ENCODE results near the gene C16orf95.

GRCh38 chr16:87264634-87265033 is 52.6 kb downstream of the C16orf95 start:
- TF ChIP-seq POLR2AphosphoS5 (IDR thresholded peaks at IDR 0.05; ENCODE audit: low read depth, low read length) (no peak), CTCF (IDR thresholded peaks at IDR 0.05) (no peak), TCF7L2 (IDR thresholded peaks at IDR 0.05; ENCODE audit: low read depth, low read length) (no peak)
- TF ChIP-seq, protein P1, sequence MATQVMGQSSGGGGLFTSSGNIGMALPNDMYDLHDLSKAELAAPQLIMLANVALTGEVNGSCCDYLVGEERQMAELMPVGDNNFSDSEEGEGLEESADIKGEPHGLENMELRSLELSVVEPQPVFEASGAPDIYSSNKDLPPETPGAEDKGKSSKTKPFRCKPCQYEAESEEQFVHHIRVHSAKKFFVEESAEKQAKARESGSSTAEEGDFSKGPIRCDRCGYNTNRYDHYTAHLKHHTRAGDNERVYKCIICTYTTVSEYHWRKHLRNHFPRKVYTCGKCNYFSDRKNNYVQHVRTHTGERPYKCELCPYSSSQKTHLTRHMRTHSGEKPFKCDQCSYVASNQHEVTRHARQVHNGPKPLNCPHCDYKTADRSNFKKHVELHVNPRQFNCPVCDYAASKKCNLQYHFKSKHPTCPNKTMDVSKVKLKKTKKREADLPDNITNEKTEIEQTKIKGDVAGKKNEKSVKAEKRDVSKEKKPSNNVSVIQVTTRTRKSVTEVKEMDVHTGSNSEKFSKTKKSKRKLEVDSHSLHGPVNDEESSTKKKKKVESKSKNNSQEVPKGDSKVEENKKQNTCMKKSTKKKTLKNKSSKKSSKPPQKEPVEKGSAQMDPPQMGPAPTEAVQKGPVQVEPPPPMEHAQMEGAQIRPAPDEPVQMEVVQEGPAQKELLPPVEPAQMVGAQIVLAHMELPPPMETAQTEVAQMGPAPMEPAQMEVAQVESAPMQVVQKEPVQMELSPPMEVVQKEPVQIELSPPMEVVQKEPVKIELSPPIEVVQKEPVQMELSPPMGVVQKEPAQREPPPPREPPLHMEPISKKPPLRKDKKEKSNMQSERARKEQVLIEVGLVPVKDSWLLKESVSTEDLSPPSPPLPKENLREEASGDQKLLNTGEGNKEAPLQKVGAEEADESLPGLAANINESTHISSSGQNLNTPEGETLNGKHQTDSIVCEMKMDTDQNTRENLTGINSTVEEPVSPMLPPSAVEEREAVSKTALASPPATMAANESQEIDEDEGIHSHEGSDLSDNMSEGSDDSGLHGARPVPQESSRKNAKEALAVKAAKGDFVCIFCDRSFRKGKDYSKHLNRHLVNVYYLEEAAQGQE (IDR thresholded peaks at IDR 0.05; ENCODE audit: insufficient read depth in 1 of 2, low read depth in 2 of 2, low read length in 1 of 2), result no peak
